SJSA1 (cell line): ENCODE measurements around the gene PEF1. TPM values are rescaled to one million over a fixed set of nuclear protein-coding genes. Genes with fewer than 3 reads are reported as not detected.

Source experiments
- DNase-seq, 2 experiments: peaks; one replicate each; pipeline ENCODE4 v3.0.0-alpha.2; 2015 to 2020; ENCODE audit warnings: low spot score in 2 of 2, low read depth in 1 of 2
- H3K27ac ChIP-seq: fragments of 250-450 bp; sonication (Bioruptor Pico); 2 replicates; pipeline ENCODE4 v1.5.1; 2020; ENCODE audit warnings: mild to moderate bottlenecking, moderate library complexity
- H3K27me3 ChIP-seq: fragments of 250-450 bp; sonication (Bioruptor Pico); replicated peaks from 2 replicates; pipeline ENCODE4 v1.5.1; 2020; ENCODE audit warnings: mild to moderate bottlenecking, moderate library complexity
- H3K36me3 ChIP-seq: fragments of 250-450 bp; sonication (Bioruptor Pico); 2 replicates; pipeline ENCODE4 v1.5.1; 2020; ENCODE audit warnings: mild to moderate bottlenecking
- H3K4me1 ChIP-seq: fragments of 250-450 bp; sonication (Bioruptor Pico); replicated peaks from 2 replicates; pipeline ENCODE4 v1.6.1; 2021; ENCODE audit warnings: mild to moderate bottlenecking
- H3K4me3 ChIP-seq: fragments of 250-450 bp; sonication (Bioruptor Pico); 2 replicates; pipeline ENCODE4 v1.5.1; 2020; ENCODE audit warnings: mild to moderate bottlenecking
- H3K9me3 ChIP-seq: fragments of 250-450 bp; sonication (Bioruptor Pico); replicated peaks from 2 replicates; pipeline ENCODE4 v1.5.1; 2020; ENCODE audit warnings: mild to moderate bottlenecking
- total RNA-seq: library from RNA; depleted of rRNA; stranded (reverse); fragments of >200 nt; shearing (Covaris generic); gene quantifications from 2 replicates; pipeline ENCODE4 v1.2.3, GENCODE V29; 2014

Gene PEF1
- total RNA-seq, 1 experiment from 2014 or later: 76.2 TPM

- H3K27me3 ChIP-seq: no peaks in the 10 kb centered on the region
- peak overlapping the region; percentile 94 for H3K4me3 ChIP-seq
- peaks cover 18% of the 10 kb centered on the region for H3K36me3 ChIP-seq
- DNase-seq: peak in 1 of 2 experiments; percentile 13
- H3K27ac ChIP-seq: peak overlapping the region; percentile 95
- peaks cover 12% of the 10 kb centered on the region for H3K4me1 ChIP-seq
- H3K9me3 ChIP-seq: no peaks in the 10 kb centered on the region
Observed at GRCh38 chr1:31643976-31644559, 608 bp downstream of the PEF1 start.

- DNase-seq: no peak
Observed at GRCh38 chr1:31642897-31643296, 1.8 kb downstream of the PEF1 start.

GRCh38 chr1:31642366-31642765 lies 2.3 kb downstream of the PEF1 start:
- Histone ChIP-seq H3K36me3 (peaks cover 18% of the 10 kb centered on the region), H3K4me3 (no peak overlapping the region), H3K4me1 (peaks cover 12% of the 10 kb centered on the region), H3K27me3 (no peaks in the 10 kb centered on the region), H3K9me3 (no peaks in the 10 kb centered on the region), H3K27ac (no peak overlapping the region)
- DNase-seq: no peak

More at GRCh38 chr1:31642897-31643296, 1.8 kb downstream of the PEF1 start:
- Histone ChIP-seq H3K9me3 (no peaks in the 10 kb centered on the region), H3K36me3 (peaks cover 18% of the 10 kb centered on the region), H3K4me3 (no peak overlapping the region), H3K27ac (no peak overlapping the region), H3K27me3 (no peaks in the 10 kb centered on the region), H3K4me1 (peaks cover 12% of the 10 kb centered on the region)

- Histone ChIP-seq H3K4me3 (no peak overlapping the region), H3K9me3 (no peaks in the 10 kb centered on the region), H3K27ac (no peak overlapping the region), H3K36me3 (peaks cover 18% of the 10 kb centered on the region), H3K27me3 (no peaks in the 10 kb centered on the region), H3K4me1 (peaks cover 12% of the 10 kb centered on the region)
- no peak for DNase-seq
Observed at GRCh38 chr1:31640964-31641363, 3.7 kb downstream of the PEF1 start.

- H3K36me3 ChIP-seq: peaks cover 18% of the 10 kb centered on the region
- no peak overlapping the region for H3K27ac ChIP-seq
- H3K27me3 ChIP-seq: no peaks in the 10 kb centered on the region
- DNase-seq: no peak
- H3K4me1 ChIP-seq: peaks cover 8% of the 10 kb centered on the region
- no peaks in the 10 kb centered on the region for H3K9me3 ChIP-seq
- no peak overlapping the region for H3K4me3 ChIP-seq
Observed at GRCh38 chr1:31640179-31640578, 4.5 kb downstream of the PEF1 start.

GRCh38 chr1:31639543-31639942 lies 5.1 kb downstream of the PEF1 start:
- Histone ChIP-seq H3K4me1 (peaks cover 8% of the 10 kb centered on the region), H3K27ac (no peak overlapping the region), H3K27me3 (no peaks in the 10 kb centered on the region), H3K9me3 (no peaks in the 10 kb centered on the region), H3K36me3 (peaks cover 22% of the 10 kb centered on the region), H3K4me3 (no peak overlapping the region)
- DNase-seq: no peak

GRCh38 chr1:31637915-31638673 lies 6.6 kb downstream of the PEF1 start:
- no peak for DNase-seq
- no peaks in the 10 kb centered on the region for H3K9me3 ChIP-seq
- H3K27me3 ChIP-seq: no peaks in the 10 kb centered on the region
- H3K27ac ChIP-seq: no peak overlapping the region
- no peak overlapping the region for H3K4me3 ChIP-seq
- H3K4me1 ChIP-seq: no peaks in the 10 kb centered on the region
- peaks cover 20% of the 10 kb centered on the region for H3K36me3 ChIP-seq

GRCh38 chr1:31633117-31633516 lies 11.6 kb downstream of the PEF1 start:
- Histone ChIP-seq H3K27ac (no peak overlapping the region), H3K9me3 (no peaks in the 10 kb centered on the region), H3K36me3 (peaks cover 63% of the 10 kb centered on the region), H3K27me3 (no peaks in the 10 kb centered on the region), H3K4me1 (no peaks in the 10 kb centered on the region), H3K4me3 (no peak overlapping the region)
- DNase-seq: no peak

- H3K27ac ChIP-seq: no peak overlapping the region
- no peaks in the 10 kb centered on the region for H3K9me3 ChIP-seq
Observed at GRCh38 chr1:31632649-31633048, 12.0 kb downstream of the PEF1 start.

GRCh38 chr1:31628931-31629556 lies 15.6 kb downstream of the PEF1 start:
- Histone ChIP-seq H3K27me3 (no peaks in the 10 kb centered on the region), H3K4me3 (no peak overlapping the region), H3K27ac (no peak overlapping the region), H3K36me3 (peaks cover 58% of the 10 kb centered on the region), H3K4me1 (peaks cover 18% of the 10 kb centered on the region), H3K9me3 (no peaks in the 10 kb centered on the region)
- no peak for DNase-seq

More at GRCh38 chr1:31632649-31633048, 12.0 kb downstream of the PEF1 start:
- Histone ChIP-seq H3K4me1 (no peaks in the 10 kb centered on the region), H3K36me3 (peaks cover 67% of the 10 kb centered on the region), H3K27me3 (no peaks in the 10 kb centered on the region), H3K4me3 (no peak overlapping the region)
- no peak for DNase-seq

- DNase-seq: no peak
- Histone ChIP-seq H3K36me3 (peaks cover 51% of the 10 kb centered on the region), H3K9me3 (no peaks in the 10 kb centered on the region), H3K4me3 (no peak overlapping the region), H3K27me3 (no peaks in the 10 kb centered on the region), H3K4me1 (peaks cover 18% of the 10 kb centered on the region), H3K27ac (no peak overlapping the region)
Observed at GRCh38 chr1:31627930-31628559, 16.6 kb downstream of the PEF1 start.

GRCh38 chr1:31627301-31627929 lies 17.3 kb downstream of the PEF1 start:
- no peak for DNase-seq
- H3K27ac ChIP-seq: no peak overlapping the region

More at GRCh38 chr1:31627301-31627929, 17.3 kb downstream of the PEF1 start:
- Histone ChIP-seq H3K36me3 (peaks cover 44% of the 10 kb centered on the region), H3K27me3 (no peaks in the 10 kb centered on the region), H3K4me3 (no peak overlapping the region), H3K9me3 (no peaks in the 10 kb centered on the region), H3K4me1 (peaks cover 18% of the 10 kb centered on the region)
